Bronchial epithelial cell (primary cell): ENCODE data around the gene MBD3L2. TPM values are rescaled to one million over a fixed set of nuclear protein-coding genes. Genes with fewer than 3 reads are reported as not detected.

Experiments
- DNase-seq: peaks from one replicate; pipeline ENCODE4 v3.0.0-alpha.2; 2010; ENCODE audit warnings: low read depth
- FAIRE-seq: peaks from 2 replicates; lab custom pipeline; 2011; peaks lifted over from hg19 to GRCh38; lab: Jason Lieb, UNC
- H3K27me3 ChIP-seq: 2 replicates; pipeline ENCODE4 v1.5.1; 2011; ENCODE audit warnings: low read length; ENCODE audit not compliant: control insufficient read depth, insufficient read depth
- H3K36me3 ChIP-seq: 2 replicates; pipeline ENCODE4 v1.5.1; 2011; ENCODE audit warnings: low read length; ENCODE audit not compliant: control insufficient read depth, insufficient read depth
- H3K4me3 ChIP-seq: 2 replicates; pipeline ENCODE4 v1.5.1; 2011; ENCODE audit warnings: mild to moderate bottlenecking, low read depth, low read length, control low read depth
- CTCF ChIP-seq: IDR thresholded peaks from 2 replicates; pipeline ENCODE4 v1.5.1; 2011; ENCODE audit warnings: mild to moderate bottlenecking, moderate library complexity, low read length, control low read depth, inconsistent platforms; ENCODE audit not compliant: insufficient read depth, severe bottlenecking
- total RNA-seq: library from RNA; depleted of rRNA; stranded (reverse); fragments of >200 nt; gene quantifications from 2 replicates; pipeline ENCODE4 v1.2.1, GENCODE V29; 2014

The MBD3L2 gene
- total RNA-seq, 1 donor from 2014 or later: not detected

DNA sequence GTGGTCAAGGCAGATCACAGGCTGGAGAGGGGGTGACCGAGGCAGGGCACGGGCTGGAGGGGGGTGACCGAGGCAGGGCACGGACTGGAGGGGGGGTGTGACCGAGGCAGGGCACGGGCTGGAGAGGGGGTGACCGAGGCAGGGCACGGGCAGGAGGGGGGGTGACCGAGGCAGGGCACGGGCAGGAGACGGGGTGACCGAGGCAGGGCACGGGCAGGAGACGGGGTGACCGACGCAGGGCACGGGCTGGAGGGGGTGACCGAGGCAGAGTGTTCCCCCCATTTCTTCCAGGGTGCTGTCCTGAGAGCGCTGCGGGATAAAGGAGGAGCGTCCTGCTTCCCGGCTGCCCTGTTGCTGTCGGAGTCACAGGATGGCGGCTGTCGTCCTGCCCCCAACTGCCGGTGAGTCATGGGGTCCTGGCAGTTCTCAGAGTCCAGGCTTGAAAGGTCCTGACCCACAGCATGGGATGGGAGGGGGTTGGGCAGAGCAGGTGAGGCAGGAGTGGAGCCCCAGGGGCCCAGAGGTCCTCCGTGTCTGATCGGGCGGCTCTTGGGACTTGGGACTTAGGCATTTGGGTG, 25.7 kb downstream of the MBD3L2 start:
- no peak for TF ChIP-seq CTCF
- Histone ChIP-seq H3K27me3 (no peaks in the 10 kb centered on the region), H3K4me3 (no peak overlapping the region), H3K36me3 (peaks cover 28% of the 10 kb centered on the region)
- DNase-seq: no peak
- no peak for FAIRE-seq

GRCh38 chr19:7076151-7076550, 27.0 kb downstream of the MBD3L2 start:
- FAIRE-seq: no peak
- Histone ChIP-seq H3K4me3 (no peak overlapping the region), H3K36me3 (peaks cover 34% of the 10 kb centered on the region), H3K27me3 (no peaks in the 10 kb centered on the region)
- DNase-seq: no peak
- TF ChIP-seq CTCF: no peak

- no peak for DNase-seq
Measured at GRCh38 chr19:7078008-7078407, 28.9 kb downstream of the MBD3L2 start.

GRCh38 chr19:7083076-7083956, 34.2 kb downstream of the MBD3L2 start:
- DNase-seq (peak; percentile 8), FAIRE-seq (peak; percentile 13)
- TF ChIP-seq CTCF: no peak
- peaks cover 27% of the 10 kb centered on the region for H3K36me3 ChIP-seq
- H3K4me3 ChIP-seq: no peak overlapping the region
- no peaks in the 10 kb centered on the region for H3K27me3 ChIP-seq

More at GRCh38 chr19:7078008-7078407, 28.9 kb downstream of the MBD3L2 start:
- Histone ChIP-seq H3K4me3 (no peak overlapping the region), H3K36me3 (peaks cover 39% of the 10 kb centered on the region), H3K27me3 (no peaks in the 10 kb centered on the region)
- FAIRE-seq: no peak
- TF ChIP-seq CTCF: no peak

- Histone ChIP-seq H3K36me3 (no peaks in the 10 kb centered on the region), H3K4me3 (no peak overlapping the region), H3K27me3 (no peaks in the 10 kb centered on the region)
- TF ChIP-seq CTCF: no peak
- no peak for DNase-seq
- FAIRE-seq: no peak
Measured at GRCh38 chr19:7088999-7089398, 39.9 kb downstream of the MBD3L2 start.
